NB4 (cell line): ENCODE measurements around the gene FDX2.

Experiments used
- POLR2A ChIP-seq: IDR thresholded peaks from 2 replicates; pipeline ENCODE4 v1.6.1; 2011; ENCODE audit warnings: mild to moderate bottlenecking; ENCODE audit not compliant: insufficient read length; ENCODE audit errors: extremely low read depth
- TF ChIP-seq, protein P1 (sequence below): IDR thresholded peaks from one replicate; pipeline ENCODE4 v1.5.1; 2012; ENCODE audit warnings: low read depth, low read length

DNA sequence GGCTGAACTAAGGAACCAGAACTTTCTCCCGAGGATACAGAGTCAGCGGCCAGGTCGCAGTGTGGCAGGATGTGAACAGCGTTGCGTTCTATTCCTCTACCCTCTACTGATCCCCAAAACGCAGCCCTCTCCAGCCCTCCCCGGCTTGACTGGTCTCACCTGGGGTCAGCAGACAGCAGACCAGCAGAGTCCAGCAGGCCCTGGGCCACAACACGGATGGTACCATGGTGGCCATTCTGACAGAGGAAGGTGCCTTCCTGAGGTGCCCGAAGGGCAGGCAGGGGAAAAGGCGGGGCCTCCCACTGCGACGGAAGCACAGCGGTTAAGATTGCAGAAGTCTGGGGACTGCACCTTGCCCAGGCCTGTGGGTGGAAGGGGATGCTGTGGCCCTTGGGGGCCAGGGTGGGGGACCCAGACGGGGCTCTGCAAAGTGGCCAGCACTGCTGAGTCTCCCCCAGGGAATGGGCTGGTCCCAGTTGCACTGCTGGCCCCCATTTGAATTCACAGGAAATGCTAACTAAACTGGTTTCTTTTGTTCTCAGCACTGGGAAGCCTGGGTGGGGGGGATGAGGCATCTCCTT is 23.7 kb upstream of the FDX2 start, which contains the start of gene ICAM3:
- TF ChIP-seq, protein P1, sequence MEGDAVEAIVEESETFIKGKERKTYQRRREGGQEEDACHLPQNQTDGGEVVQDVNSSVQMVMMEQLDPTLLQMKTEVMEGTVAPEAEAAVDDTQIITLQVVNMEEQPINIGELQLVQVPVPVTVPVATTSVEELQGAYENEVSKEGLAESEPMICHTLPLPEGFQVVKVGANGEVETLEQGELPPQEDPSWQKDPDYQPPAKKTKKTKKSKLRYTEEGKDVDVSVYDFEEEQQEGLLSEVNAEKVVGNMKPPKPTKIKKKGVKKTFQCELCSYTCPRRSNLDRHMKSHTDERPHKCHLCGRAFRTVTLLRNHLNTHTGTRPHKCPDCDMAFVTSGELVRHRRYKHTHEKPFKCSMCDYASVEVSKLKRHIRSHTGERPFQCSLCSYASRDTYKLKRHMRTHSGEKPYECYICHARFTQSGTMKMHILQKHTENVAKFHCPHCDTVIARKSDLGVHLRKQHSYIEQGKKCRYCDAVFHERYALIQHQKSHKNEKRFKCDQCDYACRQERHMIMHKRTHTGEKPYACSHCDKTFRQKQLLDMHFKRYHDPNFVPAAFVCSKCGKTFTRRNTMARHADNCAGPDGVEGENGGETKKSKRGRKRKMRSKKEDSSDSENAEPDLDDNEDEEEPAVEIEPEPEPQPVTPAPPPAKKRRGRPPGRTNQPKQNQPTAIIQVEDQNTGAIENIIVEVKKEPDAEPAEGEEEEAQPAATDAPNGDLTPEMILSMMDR = no peak
- no peak for TF ChIP-seq POLR2A
